ENCODE data around the gene LRMDA.

GRCh38 chr10:75801121-75801520, 369.7 kb downstream of the LRMDA start:
- no peak for TF ChIP-seq CTCF (IDR thresholded peaks at IDR 0.05)
- no peak for TF ChIP-seq EZH2phosphoT487 (IDR thresholded peaks at IDR 0.05)
- TF ChIP-seq EZH2 (IDR thresholded peaks at IDR 0.05): no peak

All from neural progenitor cell (in vitro differentiated cells).